ENCODE measurements around the gene ODAPH. TPM values are rescaled to one million over a fixed set of nuclear protein-coding genes. Genes with fewer than 3 reads are reported as not detected.
"Not testable (repeated sequence)": the region's sequence is repeated elsewhere in the genome, so short reads cannot be mapped to it uniquely, and the experiment has no call there.

ODAPH gene
- total and polyA plus RNA-seq, 4 donors: not detected

DNA sequence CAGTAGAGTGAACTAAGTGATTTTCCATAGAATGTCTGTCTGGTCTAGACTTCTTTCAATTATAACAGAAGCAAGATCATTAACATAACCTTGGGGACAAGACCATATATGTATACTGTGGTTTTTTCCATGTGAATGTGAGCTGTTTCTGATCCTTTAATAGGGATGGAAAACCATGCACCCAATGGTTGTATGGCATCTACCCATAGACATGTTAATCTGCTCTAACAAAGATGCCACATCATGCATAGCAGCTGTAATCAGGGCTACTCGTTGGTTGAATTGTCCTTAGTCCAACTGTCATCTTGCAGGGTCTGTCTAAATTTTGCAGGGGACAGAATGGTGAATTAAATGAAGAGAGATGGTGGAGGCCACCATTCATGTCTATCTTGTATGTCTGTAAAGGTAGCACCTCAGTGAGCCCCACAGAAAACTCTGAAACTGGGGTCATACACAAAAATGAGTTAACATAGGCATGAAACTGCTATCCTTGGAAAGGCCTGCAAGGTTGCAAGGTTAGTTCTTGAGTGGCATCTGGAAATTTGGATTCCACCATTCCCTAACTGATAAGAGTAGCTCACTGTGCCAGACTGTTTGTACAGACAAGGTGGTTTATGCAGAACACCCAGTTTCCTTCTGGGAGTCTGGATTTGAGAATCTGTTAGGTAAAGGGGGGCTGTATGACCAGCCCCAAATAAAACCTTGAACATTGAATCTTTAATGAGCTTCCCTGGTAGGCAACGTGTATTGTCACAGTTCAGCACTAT lies 25.1 kb upstream of the ODAPH start:
- 96% methylated on average over 2 of the region's 2 CpGs for WGBS
- Histone ChIP-seq H3K27ac (ENCODE audit: low read depth in 1 of 2, low read length in 2 of 2) (no peak overlapping the region), H3K9me3 (ENCODE audit: control insufficient read depth in 4 of 4, low read length in 3 of 4) (no peaks in the 10 kb centered on the region), H3K27me3 (ENCODE audit: control insufficient read depth in 4 of 4, insufficient read depth in 4 of 4, low read length in 3 of 4) (no peaks in the 10 kb centered on the region), H3K4me1 (ENCODE audit: control insufficient read depth in 4 of 4, insufficient read depth in 4 of 4, low read length in 3 of 4) (no peaks in the 10 kb centered on the region), H3K36me3 (ENCODE audit: control insufficient read depth in 4 of 4, insufficient read depth in 3 of 4, low read depth in 1 of 4, low read length in 3 of 4) (peaks cover 2 to 45% (median 31%) of the 10 kb centered on the region in 4 donors), H3K9ac (ENCODE audit: low read depth in 1 of 2, low read length in 2 of 2) (no peak overlapping the region), H3K4me3 (ENCODE audit: low read depth in 1 of 3, low read length in 3 of 3) (no peak overlapping the region)
- DNase-seq (ENCODE audit: low spot score): no peak
- TF ChIP-seq, protein P1, sequence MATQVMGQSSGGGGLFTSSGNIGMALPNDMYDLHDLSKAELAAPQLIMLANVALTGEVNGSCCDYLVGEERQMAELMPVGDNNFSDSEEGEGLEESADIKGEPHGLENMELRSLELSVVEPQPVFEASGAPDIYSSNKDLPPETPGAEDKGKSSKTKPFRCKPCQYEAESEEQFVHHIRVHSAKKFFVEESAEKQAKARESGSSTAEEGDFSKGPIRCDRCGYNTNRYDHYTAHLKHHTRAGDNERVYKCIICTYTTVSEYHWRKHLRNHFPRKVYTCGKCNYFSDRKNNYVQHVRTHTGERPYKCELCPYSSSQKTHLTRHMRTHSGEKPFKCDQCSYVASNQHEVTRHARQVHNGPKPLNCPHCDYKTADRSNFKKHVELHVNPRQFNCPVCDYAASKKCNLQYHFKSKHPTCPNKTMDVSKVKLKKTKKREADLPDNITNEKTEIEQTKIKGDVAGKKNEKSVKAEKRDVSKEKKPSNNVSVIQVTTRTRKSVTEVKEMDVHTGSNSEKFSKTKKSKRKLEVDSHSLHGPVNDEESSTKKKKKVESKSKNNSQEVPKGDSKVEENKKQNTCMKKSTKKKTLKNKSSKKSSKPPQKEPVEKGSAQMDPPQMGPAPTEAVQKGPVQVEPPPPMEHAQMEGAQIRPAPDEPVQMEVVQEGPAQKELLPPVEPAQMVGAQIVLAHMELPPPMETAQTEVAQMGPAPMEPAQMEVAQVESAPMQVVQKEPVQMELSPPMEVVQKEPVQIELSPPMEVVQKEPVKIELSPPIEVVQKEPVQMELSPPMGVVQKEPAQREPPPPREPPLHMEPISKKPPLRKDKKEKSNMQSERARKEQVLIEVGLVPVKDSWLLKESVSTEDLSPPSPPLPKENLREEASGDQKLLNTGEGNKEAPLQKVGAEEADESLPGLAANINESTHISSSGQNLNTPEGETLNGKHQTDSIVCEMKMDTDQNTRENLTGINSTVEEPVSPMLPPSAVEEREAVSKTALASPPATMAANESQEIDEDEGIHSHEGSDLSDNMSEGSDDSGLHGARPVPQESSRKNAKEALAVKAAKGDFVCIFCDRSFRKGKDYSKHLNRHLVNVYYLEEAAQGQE (IDR thresholded peaks at IDR 0.05): no peak
- TF ChIP-seq JUND (IDR thresholded peaks at IDR 0.05): no peak
- TF ChIP-seq, protein P2, sequence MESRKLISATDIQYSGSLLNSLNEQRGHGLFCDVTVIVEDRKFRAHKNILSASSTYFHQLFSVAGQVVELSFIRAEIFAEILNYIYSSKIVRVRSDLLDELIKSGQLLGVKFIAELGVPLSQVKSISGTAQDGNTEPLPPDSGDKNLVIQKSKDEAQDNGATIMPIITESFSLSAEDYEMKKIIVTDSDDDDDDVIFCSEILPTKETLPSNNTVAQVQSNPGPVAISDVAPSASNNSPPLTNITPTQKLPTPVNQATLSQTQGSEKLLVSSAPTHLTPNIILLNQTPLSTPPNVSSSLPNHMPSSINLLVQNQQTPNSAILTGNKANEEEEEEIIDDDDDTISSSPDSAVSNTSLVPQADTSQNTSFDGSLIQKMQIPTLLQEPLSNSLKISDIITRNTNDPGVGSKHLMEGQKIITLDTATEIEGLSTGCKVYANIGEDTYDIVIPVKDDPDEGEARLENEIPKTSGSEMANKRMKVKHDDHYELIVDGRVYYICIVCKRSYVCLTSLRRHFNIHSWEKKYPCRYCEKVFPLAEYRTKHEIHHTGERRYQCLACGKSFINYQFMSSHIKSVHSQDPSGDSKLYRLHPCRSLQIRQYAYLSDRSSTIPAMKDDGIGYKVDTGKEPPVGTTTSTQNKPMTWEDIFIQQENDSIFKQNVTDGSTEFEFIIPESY (IDR thresholded peaks at IDR 0.05): no peak
- TF ChIP-seq RAD21 (IDR thresholded peaks at IDR 0.05): no peak
- TF ChIP-seq, protein P3, sequence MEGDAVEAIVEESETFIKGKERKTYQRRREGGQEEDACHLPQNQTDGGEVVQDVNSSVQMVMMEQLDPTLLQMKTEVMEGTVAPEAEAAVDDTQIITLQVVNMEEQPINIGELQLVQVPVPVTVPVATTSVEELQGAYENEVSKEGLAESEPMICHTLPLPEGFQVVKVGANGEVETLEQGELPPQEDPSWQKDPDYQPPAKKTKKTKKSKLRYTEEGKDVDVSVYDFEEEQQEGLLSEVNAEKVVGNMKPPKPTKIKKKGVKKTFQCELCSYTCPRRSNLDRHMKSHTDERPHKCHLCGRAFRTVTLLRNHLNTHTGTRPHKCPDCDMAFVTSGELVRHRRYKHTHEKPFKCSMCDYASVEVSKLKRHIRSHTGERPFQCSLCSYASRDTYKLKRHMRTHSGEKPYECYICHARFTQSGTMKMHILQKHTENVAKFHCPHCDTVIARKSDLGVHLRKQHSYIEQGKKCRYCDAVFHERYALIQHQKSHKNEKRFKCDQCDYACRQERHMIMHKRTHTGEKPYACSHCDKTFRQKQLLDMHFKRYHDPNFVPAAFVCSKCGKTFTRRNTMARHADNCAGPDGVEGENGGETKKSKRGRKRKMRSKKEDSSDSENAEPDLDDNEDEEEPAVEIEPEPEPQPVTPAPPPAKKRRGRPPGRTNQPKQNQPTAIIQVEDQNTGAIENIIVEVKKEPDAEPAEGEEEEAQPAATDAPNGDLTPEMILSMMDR (IDR thresholded peaks at IDR 0.05; ENCODE audit: low read depth, low read length, missing input control): no peak
- no peak for TF ChIP-seq NR2F2 (IDR thresholded peaks at IDR 0.05)
- TF ChIP-seq EGR1 (IDR thresholded peaks at IDR 0.05; ENCODE audit: low read depth in 2 of 2): no peak
- TF ChIP-seq HNF4A (conservative IDR thresholded peaks at IDR 0.05): no peak

DNA sequence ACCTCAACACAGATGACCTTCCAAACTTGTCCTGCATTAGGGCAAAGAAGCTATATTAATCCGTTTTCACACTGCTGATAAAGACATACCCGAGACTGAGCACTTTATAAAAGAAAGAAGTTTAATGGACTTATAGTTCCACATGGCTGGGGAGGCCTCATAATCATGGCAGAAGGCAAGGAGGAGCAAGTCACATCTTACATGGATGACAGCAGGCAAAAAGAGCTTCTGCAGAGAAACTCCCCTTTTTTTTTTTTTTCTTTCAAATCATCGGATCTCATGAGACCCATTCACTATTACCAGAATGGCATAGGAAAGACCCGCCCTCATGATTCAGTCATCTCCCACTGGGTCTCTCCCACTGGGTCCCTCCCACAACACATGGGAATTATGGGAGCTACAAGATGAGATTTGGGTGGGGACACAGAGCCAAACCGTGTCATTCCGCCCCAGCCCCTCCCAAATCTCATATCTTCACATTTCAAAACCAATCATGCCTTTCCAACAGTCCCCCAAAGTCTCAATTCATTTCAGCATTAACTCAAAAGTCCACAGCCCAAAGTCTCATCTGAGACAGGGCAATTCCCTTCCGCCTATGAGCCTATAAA lies 24.2 kb upstream of the ODAPH start:
- H3K27me3 ChIP-seq (ENCODE audit: control insufficient read depth in 4 of 4, insufficient read depth in 4 of 4, low read length in 3 of 4); DNase-seq (ENCODE audit: low spot score); H3K9me3 ChIP-seq (ENCODE audit: control insufficient read depth in 4 of 4, low read length in 3 of 4); H3K27ac ChIP-seq (ENCODE audit: low read depth in 1 of 2, low read length in 2 of 2); H3K9ac ChIP-seq (ENCODE audit: low read depth in 1 of 2, low read length in 2 of 2); H3K4me1 ChIP-seq (ENCODE audit: control insufficient read depth in 4 of 4, insufficient read depth in 4 of 4, low read length in 3 of 4); H3K4me3 ChIP-seq (ENCODE audit: low read depth in 1 of 3, low read length in 3 of 3): not testable (repeated sequence)
- WGBS: 98% methylated on average over 7 of the region's 7 CpGs
- peaks cover 2 to 40% (median 28%) of the 10 kb centered on the region in 4 donors for H3K36me3 ChIP-seq (ENCODE audit: control insufficient read depth in 4 of 4, insufficient read depth in 3 of 4, low read depth in 1 of 4, low read length in 3 of 4)

DNA sequence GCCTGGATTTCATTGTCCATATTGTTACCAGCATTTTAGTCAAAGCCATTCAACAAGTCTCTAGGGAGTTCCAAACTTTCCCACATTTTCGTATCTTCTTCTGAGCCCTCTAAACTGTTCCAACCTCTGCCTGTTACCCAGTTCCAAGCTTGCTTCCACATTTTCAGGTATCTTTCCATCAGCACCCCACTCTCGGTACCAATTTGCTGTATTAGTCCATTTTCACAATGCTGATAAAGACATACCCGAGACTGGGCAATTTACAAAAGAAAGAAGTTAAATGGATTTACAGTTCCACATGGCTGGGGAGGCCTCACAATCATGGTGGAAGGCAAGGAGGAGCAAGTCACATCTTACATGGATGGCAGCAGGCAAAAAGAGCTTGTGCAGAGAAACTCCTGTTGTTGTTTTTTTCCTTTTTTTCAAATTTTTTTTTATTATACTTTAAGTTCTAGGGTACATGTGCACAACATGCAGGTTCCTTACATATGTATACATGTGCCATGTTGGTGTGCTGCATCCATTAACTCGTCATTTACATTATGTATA lies 22.5 kb upstream of the ODAPH start:
- not testable (repeated sequence) for H3K4me3 ChIP-seq (ENCODE audit: low read depth in 1 of 3, low read length in 3 of 3); H3K9ac ChIP-seq (ENCODE audit: low read depth in 1 of 2, low read length in 2 of 2); H3K9me3 ChIP-seq (ENCODE audit: control insufficient read depth in 4 of 4, low read length in 3 of 4); H3K27me3 ChIP-seq (ENCODE audit: control insufficient read depth in 4 of 4, insufficient read depth in 4 of 4, low read length in 3 of 4); H3K27ac ChIP-seq (ENCODE audit: low read depth in 1 of 2, low read length in 2 of 2); H3K4me1 ChIP-seq (ENCODE audit: control insufficient read depth in 4 of 4, insufficient read depth in 4 of 4, low read length in 3 of 4); DNase-seq (ENCODE audit: low spot score)
- WGBS: 98% methylated on average over 4 of the region's 4 CpGs
- peaks cover 2 to 25% (median 17%) of the 10 kb centered on the region in 4 donors for H3K36me3 ChIP-seq (ENCODE audit: control insufficient read depth in 4 of 4, insufficient read depth in 3 of 4, low read depth in 1 of 4, low read length in 3 of 4)

DNA sequence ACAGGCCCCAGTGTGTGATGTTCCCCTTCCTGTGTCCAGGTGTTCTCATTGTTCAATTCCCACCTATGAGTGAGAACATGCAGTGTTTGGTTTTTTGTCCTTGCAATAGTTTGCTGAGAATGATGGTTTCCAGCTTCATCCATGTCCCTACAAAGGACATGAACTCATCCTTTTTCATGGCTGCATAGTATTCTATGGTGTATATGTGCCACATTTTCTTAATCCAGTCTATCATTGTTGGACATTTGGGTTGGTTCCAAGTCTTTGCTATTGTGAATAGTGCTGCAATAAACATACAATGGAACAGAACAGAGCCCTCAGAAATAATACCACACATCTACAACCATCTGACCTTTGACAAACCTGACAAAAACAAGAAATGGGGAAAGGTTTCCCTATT lies 21.9 kb upstream of the ODAPH start:
- not testable (repeated sequence) for H3K9ac ChIP-seq (ENCODE audit: low read depth in 1 of 2, low read length in 2 of 2); H3K27ac ChIP-seq (ENCODE audit: low read depth in 1 of 2, low read length in 2 of 2); H3K4me1 ChIP-seq (ENCODE audit: control insufficient read depth in 4 of 4, insufficient read depth in 4 of 4, low read length in 3 of 4); H3K4me3 ChIP-seq (ENCODE audit: low read depth in 1 of 3, low read length in 3 of 3); DNase-seq (ENCODE audit: low spot score); H3K9me3 ChIP-seq (ENCODE audit: control insufficient read depth in 4 of 4, low read length in 3 of 4); H3K27me3 ChIP-seq (ENCODE audit: control insufficient read depth in 4 of 4, insufficient read depth in 4 of 4, low read length in 3 of 4)
- H3K36me3 ChIP-seq (ENCODE audit: control insufficient read depth in 4 of 4, insufficient read depth in 3 of 4, low read depth in 1 of 4, low read length in 3 of 4): peaks cover 2 to 25% (median 17%) of the 10 kb centered on the region in 4 donors

DNA sequence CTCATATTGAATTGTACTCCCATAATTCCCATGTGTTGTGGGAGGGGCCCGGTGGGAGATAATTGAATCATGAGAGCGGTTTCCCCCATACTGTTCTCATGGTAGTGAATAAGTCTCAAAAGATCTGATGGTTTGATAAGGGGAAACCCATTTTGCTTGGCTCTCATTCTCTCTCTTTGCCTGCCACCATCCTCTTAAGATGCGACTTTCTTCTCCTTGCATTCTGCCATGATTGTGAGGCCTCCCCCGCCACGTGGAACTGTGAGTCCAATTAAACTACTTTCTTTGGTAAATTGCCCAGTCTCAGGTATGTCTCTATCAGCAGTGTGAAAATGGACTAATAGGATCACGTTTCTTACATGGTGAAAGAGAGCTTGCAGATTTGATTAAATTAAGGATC lies 18.6 kb upstream of the ODAPH start:
- not testable (repeated sequence) for H3K4me3 ChIP-seq (ENCODE audit: low read depth in 1 of 3, low read length in 3 of 3); H3K27me3 ChIP-seq (ENCODE audit: control insufficient read depth in 4 of 4, insufficient read depth in 4 of 4, low read length in 3 of 4); H3K4me1 ChIP-seq (ENCODE audit: control insufficient read depth in 4 of 4, insufficient read depth in 4 of 4, low read length in 3 of 4); H3K9ac ChIP-seq (ENCODE audit: low read depth in 1 of 2, low read length in 2 of 2); H3K9me3 ChIP-seq (ENCODE audit: control insufficient read depth in 4 of 4, low read length in 3 of 4); H3K36me3 ChIP-seq (ENCODE audit: control insufficient read depth in 4 of 4, insufficient read depth in 3 of 4, low read depth in 1 of 4, low read length in 3 of 4); DNase-seq (ENCODE audit: low spot score); H3K27ac ChIP-seq (ENCODE audit: low read depth in 1 of 2, low read length in 2 of 2)
- 95% methylated on average over 6 of the region's 6 CpGs for WGBS

All from liver (tissue), 9 donors.